ENCODE measurements around the gene NRG2. TPM values are rescaled to one million over a fixed set of nuclear protein-coding genes. Genes with fewer than 3 reads are reported as not detected.
A peak's percentile ranks its signal among the peaks of the same experiment; 100 is the strongest.

NRG2 gene
- total and polyA plus RNA-seq, 2 of the 8 experiments (the other 6 are each of a cell fraction or from before 2014, with no cell fraction given) = 0.27 to 0.54 TPM

DNA sequence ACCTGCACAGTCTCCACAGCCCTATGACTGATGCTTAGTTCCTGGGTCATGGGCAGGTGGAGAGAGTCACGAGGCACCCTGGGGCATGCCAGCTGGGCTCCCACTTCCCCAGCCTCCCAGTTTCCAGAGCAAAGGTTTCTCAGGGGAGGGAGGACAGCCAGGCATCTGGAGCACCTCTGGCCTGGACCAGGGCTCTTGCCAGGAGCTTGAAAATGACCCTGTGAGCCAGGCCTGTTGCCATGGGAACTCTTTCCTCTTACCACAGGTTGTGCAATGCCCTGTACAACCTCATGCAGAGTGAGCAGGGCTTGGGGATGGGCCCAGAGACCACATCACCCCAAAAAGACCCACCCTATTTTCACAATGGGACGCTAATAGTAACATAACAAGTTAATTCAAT is 134.3 kb downstream of the NRG2 start:
- peaks cover 0 to 2% of the 10 kb centered on the region in 2 experiments for H4K20me1 ChIP-seq (replicated peaks in 1 of 2; ENCODE audit: control insufficient read depth in 1 of 2, insufficient read depth in 2 of 2, low read length in 2 of 2)
- FAIRE-seq (no peak), DNase-seq (ENCODE audit: low read depth in 1 of 2, low spot score in 2 of 2) (no peak)
- no peak overlapping the region for H2BK120ac ChIP-seq (replicated peaks; ENCODE audit: low read depth, low read length)
- H3K4me1 ChIP-seq (replicated peaks in 1 of 4; ENCODE audit: control insufficient read depth in 3 of 4, insufficient read depth in 4 of 4, low read length in 3 of 4) = peaks cover 0 to 16% (median 6%) of the 10 kb centered on the region in 4 experiments; a peak in 6 of 7 replicates
- H4K8ac ChIP-seq (ENCODE audit: extremely low read depth, insufficient read depth, low read length) = no peak overlapping the region
- H2AFZ ChIP-seq (ENCODE audit: low read length) = no peak overlapping the region
- no peak overlapping the region for H2BK15ac ChIP-seq (ENCODE audit: low read length)
- H2BK20ac ChIP-seq (ENCODE audit: low read length) = no peak overlapping the region
- H4K91ac ChIP-seq (replicated peaks; ENCODE audit: insufficient read length, low read length) = no peak overlapping the region
- H2BK12ac ChIP-seq (ENCODE audit: low read depth, low read length) = no peak overlapping the region
- CTCF ChIA-PET (ENCODE audit: partially characterized antibody) = interaction anchor here (0.8 to 16.4 kb wide), 4 partner anchors 9 to 77 kb away, joined by 3 to 181 read pairs (median 4); no protein-coding TSS in a partner anchor
- H3K9ac ChIP-seq (replicated peaks in 1 of 4; ENCODE audit: extremely low read depth in 1 of 4, low read depth in 3 of 4, low read length in 3 of 4) = no peak overlapping the region
- no peaks in the 10 kb centered on the region for H3K79me1 ChIP-seq (ENCODE audit: low read depth, low read length)
- H3K4me3 ChIP-seq (ENCODE audit: extremely low read depth in 1 of 4, insufficient read depth in 2 of 4, low read depth in 3 of 4, low read length in 4 of 4) = no peak overlapping the region
- no peak overlapping the region for H3K4me2 ChIP-seq (ENCODE audit: insufficient read depth in 1 of 2, low read depth in 2 of 2, low read length in 2 of 2)
- no peak overlapping the region for H3K4ac ChIP-seq (replicated peaks; ENCODE audit: insufficient read length, low read depth, low read length)
- H3K14ac ChIP-seq (ENCODE audit: insufficient read length) = no peak overlapping the region
- peak; percentile 58; the same call in 1 of the 2 replicates for TF ChIP-seq CEBPB (IDR thresholded peaks at IDR 0.05; ENCODE audit: low read depth, low read length)
- TF ChIP-seq POLR2A (IDR thresholded peaks at IDR 0.05; ENCODE audit: control extremely low read depth in 1 of 2, low read depth in 2 of 2, low read length in 2 of 2) = no peak
- peaks cover 3 to 32% (median 17%) of the 10 kb centered on the region in 4 experiments; a peak in 6 of 7 replicates for H3K27me3 ChIP-seq (replicated peaks in 1 of 4; ENCODE audit: control insufficient read depth in 3 of 4, extremely low read depth in 1 of 4, insufficient read depth in 3 of 4, low read length in 3 of 4)
- H3K9me3 ChIP-seq (ENCODE audit: insufficient read depth in 2 of 2, low read depth in 1 of 2, low read length in 1 of 2) = no peaks in the 10 kb centered on the region
- H3K23me2 ChIP-seq (ENCODE audit: low read depth, low read length) = peaks cover 9% of the 10 kb centered on the region; the same call in 1 of the 2 replicates
- no peak overlapping the region for H3K56ac ChIP-seq (replicated peaks; ENCODE audit: insufficient read length, low read depth, low read length)
- whole genome bisulfite sequencing, 2 experiments (ENCODE audit: extremely low coverage in 1 of 2, insufficient coverage in 1 of 2, insufficient read length in 1 of 2, insufficient replicate concordance in 2 of 2, low coverage in 1 of 2, low lambda C conversion rate in 2 of 2, missing lambda C conversion rate in 1 of 2) = 74% methylated on average over 2 of the region's 2 CpGs; no CpG with 5 or more reads in 1 of the 2 experiments
- no peak overlapping the region for H3K18ac ChIP-seq (ENCODE audit: extremely low read depth, low read length)
- H3K27ac ChIP-seq (ENCODE audit: low read depth, low read length) = no peak overlapping the region
- POLR2A ChIA-PET (ENCODE audit: partially characterized antibody) = no interaction called here
- no peak overlapping the region for H3K23ac ChIP-seq (ENCODE audit: insufficient read length)
- H2BK5ac ChIP-seq (ENCODE audit: low read depth, low read length) = no peak overlapping the region
- no peaks in the 10 kb centered on the region for H3K79me2 ChIP-seq (ENCODE audit: control insufficient read depth in 1 of 2, insufficient read depth in 2 of 2, low read length in 2 of 2)
- H2AK5ac ChIP-seq (ENCODE audit: low read depth, low read length) = no peak overlapping the region
- no peak overlapping the region for H4K5ac ChIP-seq (ENCODE audit: insufficient read length, low read depth, low read length)
- H3K36me3 ChIP-seq (ENCODE audit: control insufficient read depth in 2 of 4, insufficient read depth in 4 of 4, low read length in 3 of 4) = no peaks in the 10 kb centered on the region

Data from H1 (cell line).